K562 (cell line): ENCODE results near the gene ATG12. TPM values are rescaled to one million over a fixed set of nuclear protein-coding genes. Genes with fewer than 3 reads are reported as not detected.

ENCODE experiments used
- C11orf30 ChIP-seq: fragments of 450-650 bp; IDR thresholded peaks from 2 replicates; pipeline ENCODE4 v1.6.1; 2016; ENCODE audit warnings: low read depth, mild to moderate bottlenecking
- CREBBP ChIP-seq: IDR thresholded peaks from one replicate; pipeline ENCODE4 v1.6.1; 2012; ENCODE audit warnings: low read depth, mild to moderate bottlenecking, control low read depth, inconsistent platforms, low read length
- EWSR1 ChIP-seq: fragments of 450-650 bp; IDR thresholded peaks from 2 replicates; pipeline ENCODE4 v1.6.1; 2018; ENCODE audit warnings: borderline replicate concordance, mild to moderate bottlenecking, low read depth, moderate library complexity; ENCODE audit not compliant: partially characterized antibody
- GTF2F1 ChIP-seq: IDR thresholded peaks from 2 replicates; pipeline ENCODE4 v1.6.1; 2011; ENCODE audit warnings: low read depth, low read length, improper control_type of control experiment
- HEY1 ChIP-seq: fragments of 250-450 bp; sonication (Bioruptor Pico); IDR thresholded peaks from 2 replicates; pipeline ENCODE4 v1.5.0; 2020; ENCODE audit warnings: mild to moderate bottlenecking, moderate library complexity, borderline replicate concordance
- ILK ChIP-seq: fragments of 450-650 bp; IDR thresholded peaks from 2 replicates; pipeline ENCODE4 v1.6.1; 2016; ENCODE audit warnings: missing genetic modification characterization, low read depth, mild to moderate bottlenecking, missing compliant biosample characterization, moderate library complexity, borderline replicate concordance
- MEIS2 ChIP-seq: fragments of 450-650 bp; IDR thresholded peaks from 2 replicates; pipeline ENCODE4 v1.6.1; 2014; ENCODE audit warnings: mild to moderate bottlenecking; ENCODE audit not compliant: partially characterized antibody
- PPARD ChIP-seq: fragments of 250-450 bp; sonication (Bioruptor Pico); IDR thresholded peaks from 2 replicates; pipeline ENCODE4 v1.8.0; 2022; ENCODE audit warnings: inconsistent platforms, mild to moderate bottlenecking, moderate library complexity
- RAD21 ChIP-seq, 2 experiments: fragments of 250-450 bp in 1 of 2; fragments of 450-650 bp in 1 of 2; sonication (Bioruptor Pico) in 1 of 2; formaldehyde crosslinking in 1 of 2; IDR thresholded peaks in 1 of 2; conservative IDR thresholded peaks in 1 of 2; 2 replicates each; pipeline versions ENCODE4 v1.4.0 to v1.8.0; 2020 to 2022; ENCODE audit warnings: mild to moderate bottlenecking in 2 of 2, moderate library complexity in 1 of 2
- RNF2 ChIP-seq: sonication (generic); IDR thresholded peaks from 2 replicates; pipeline ENCODE4 v1.6.1; 2016
- SLC30A9 ChIP-seq: fragments of 250-450 bp; sonication (Bioruptor Pico); IDR thresholded peaks from 2 replicates; pipeline ENCODE4 v1.8.0; 2022; ENCODE audit warnings: mild to moderate bottlenecking, moderate library complexity
- SMAD4 ChIP-seq: fragments of 250-450 bp; sonication (Bioruptor Pico); conservative IDR thresholded peaks from 2 replicates; pipeline ENCODE4 v1.8.0; 2021; ENCODE audit warnings: inconsistent platforms, mild to moderate bottlenecking, moderate library complexity
- ZNF282 ChIP-seq: sonication (generic); formaldehyde crosslinking; IDR thresholded peaks from 2 replicates; pipeline ENCODE4 v1.8.1; 2023; ENCODE audit warnings: missing genetic modification reagents
- ZNF3 ChIP-seq: fragments of 250-450 bp; sonication (Bioruptor Pico); IDR thresholded peaks from 2 replicates; pipeline ENCODE4 v1.5.0; 2021; ENCODE audit warnings: mild to moderate bottlenecking, moderate library complexity
- ZNF583 ChIP-seq: fragments of 250-450 bp; sonication (Bioruptor Pico); IDR thresholded peaks from 2 replicates; pipeline ENCODE4 v1.4.0; 2020
- ZNF75A ChIP-seq: fragments of 450-650 bp; formaldehyde crosslinking; IDR thresholded peaks from 2 replicates; pipeline ENCODE4 v1.4.0; 2020; ENCODE audit warnings: mild to moderate bottlenecking
- ZZZ3 ChIP-seq: fragments of 450-650 bp; IDR thresholded peaks from 2 replicates; pipeline ENCODE4 v1.6.1; 2016; ENCODE audit warnings: antibody characterized with exemption, mild to moderate bottlenecking, moderate library complexity
- polyA plus RNA-seq, 8 experiments: library from polyadenylated mRNA; depleted of rRNA in 4 of 8; stranded (reverse) in 5 of 8; unstranded in 3 of 8; fragments of >200 nt; fragmentation: Nextera tagmentation in 2 of 8; fragmentation: Illumina TruSeq in 1 of 8; extraction: Ambion mirVana in 2 of 8; extraction: Trizol in 1 of 8; gene quantifications; 2 replicates each; pipeline versions ENCODE4 v1.2.1 to v1.2.3, GENCODE V29; 2011 to 2014; ENCODE audit warnings: inconsistent platforms in 1 of 8, missing spikeins in 1 of 8
- total RNA-seq, 7 experiments: library from RNA; depleted of rRNA in 6 of 7; stranded (reverse); fragments of >200 nt in 6 of 7; fragmentation: Illumina TruSeq in 2 of 7; extraction: Trizol in 2 of 7; gene quantifications; 2 replicates each; pipeline versions ENCODE4 v1.2.1 to v1.2.3, GENCODE V29; 2011 to 2021; ENCODE audit warnings: low replicate concordance in 1 of 7
- TF ChIP-seq, protein P1 (sequence below), 3 experiments: IDR thresholded peaks in 2 of 3; conservative IDR thresholded peaks in 1 of 3; 2 replicates each; pipeline ENCODE4 v1.5.1; 2011 to 2012; ENCODE audit warnings: low read length in 3 of 3, mild to moderate bottlenecking in 3 of 3, control low read depth in 2 of 3, improper control_type of control experiment in 1 of 3, inconsistent platforms in 1 of 3, low read depth in 1 of 3, mixed read lengths in 1 of 3, moderate library complexity in 1 of 3; ENCODE audit not compliant: insufficient read depth in 2 of 3
- TF ChIP-seq, protein P2 (sequence below): fragments of 450-650 bp; formaldehyde crosslinking; IDR thresholded peaks from 2 replicates; pipeline ENCODE4 v1.4.0; 2022; ENCODE audit warnings: missing genetic modification characterization
- TF ChIP-seq, protein P3 (sequence below): sonication (generic); formaldehyde crosslinking; IDR thresholded peaks from 2 replicates; pipeline ENCODE4 v1.8.1; 2023; ENCODE audit warnings: mild to moderate bottlenecking, missing genetic modification reagents

The ATG12 gene
- total and polyA plus RNA-seq, 9 of the 15 experiments (the other 6 are each of a cell fraction or from before 2014, with no cell fraction given), result 21.6 to 132 (median 61.3) TPM

DNA sequence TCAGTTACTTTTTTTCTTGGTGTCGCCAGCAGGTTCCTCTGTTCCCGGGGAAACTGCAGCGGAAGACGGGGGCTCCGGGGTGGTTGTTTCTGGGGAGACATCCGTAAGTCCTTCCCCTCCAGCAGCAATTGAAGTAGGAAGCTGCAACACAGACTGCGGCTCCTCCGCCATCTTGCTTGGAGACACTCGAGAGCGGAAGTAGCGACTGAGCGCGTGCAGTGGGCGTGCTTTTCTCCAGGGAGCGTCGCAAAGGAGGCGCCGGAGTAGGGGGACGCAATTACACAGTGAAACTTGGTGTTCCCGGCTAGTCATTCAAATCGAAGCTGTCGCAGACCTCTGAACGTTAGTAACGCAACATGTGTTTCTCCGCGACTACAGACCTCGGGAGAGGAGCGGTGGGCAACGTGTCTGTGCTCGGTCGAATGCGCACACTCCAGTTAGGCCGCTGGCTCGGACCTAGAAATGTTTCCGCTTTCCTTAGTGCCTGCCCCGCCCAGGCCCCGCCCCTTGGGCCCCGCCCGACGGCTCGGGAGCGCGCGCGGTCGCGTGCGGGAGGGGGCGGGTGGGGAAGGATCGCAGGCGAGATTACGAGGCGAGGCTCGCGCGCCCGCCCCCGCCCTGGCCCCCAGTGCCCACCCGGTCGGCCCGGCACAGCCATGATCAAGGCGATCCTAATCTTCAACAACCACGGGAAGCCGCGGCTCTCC, at the start of gene ATG12, which contains the start of gene AP3S1 (continued):
- TF ChIP-seq, protein P1, sequence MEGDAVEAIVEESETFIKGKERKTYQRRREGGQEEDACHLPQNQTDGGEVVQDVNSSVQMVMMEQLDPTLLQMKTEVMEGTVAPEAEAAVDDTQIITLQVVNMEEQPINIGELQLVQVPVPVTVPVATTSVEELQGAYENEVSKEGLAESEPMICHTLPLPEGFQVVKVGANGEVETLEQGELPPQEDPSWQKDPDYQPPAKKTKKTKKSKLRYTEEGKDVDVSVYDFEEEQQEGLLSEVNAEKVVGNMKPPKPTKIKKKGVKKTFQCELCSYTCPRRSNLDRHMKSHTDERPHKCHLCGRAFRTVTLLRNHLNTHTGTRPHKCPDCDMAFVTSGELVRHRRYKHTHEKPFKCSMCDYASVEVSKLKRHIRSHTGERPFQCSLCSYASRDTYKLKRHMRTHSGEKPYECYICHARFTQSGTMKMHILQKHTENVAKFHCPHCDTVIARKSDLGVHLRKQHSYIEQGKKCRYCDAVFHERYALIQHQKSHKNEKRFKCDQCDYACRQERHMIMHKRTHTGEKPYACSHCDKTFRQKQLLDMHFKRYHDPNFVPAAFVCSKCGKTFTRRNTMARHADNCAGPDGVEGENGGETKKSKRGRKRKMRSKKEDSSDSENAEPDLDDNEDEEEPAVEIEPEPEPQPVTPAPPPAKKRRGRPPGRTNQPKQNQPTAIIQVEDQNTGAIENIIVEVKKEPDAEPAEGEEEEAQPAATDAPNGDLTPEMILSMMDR (IDR thresholded peaks at IDR 0.05 in 2 of 3, conservative IDR thresholded peaks at IDR 0.05 in 1 of 3; ENCODE audit: insufficient read depth in 2 of 3, low read depth in 1 of 3, low read length in 3 of 3), result no peak
- TF ChIP-seq ZNF75A (CRISPR knock-in tag) (no peak), SLC30A9 (CRISPR knock-in tag) (no peak), ILK (no peak), EWSR1 (no peak), PPARD (CRISPR knock-in tag) (no peak), ZNF583 (CRISPR knock-in tag) (no peak), HEY1 (no peak), RAD21 (CRISPR knock-in tag; conservative IDR thresholded peaks at IDR 0.05 in 1 of 2, IDR thresholded peaks at IDR 0.05 in 1 of 2) (no peak), GTF2F1 (no peak), RNF2 (peak; percentile 76), ZNF282 (CRISPR knock-in tag) (no peak), ZNF3 (CRISPR knock-in tag) (no peak), MEIS2 (no peak), C11orf30 (peak; percentile 69), CREBBP (no peak), SMAD4 (no peak), ZZZ3 (no peak)
- TF ChIP-seq, protein P2, sequence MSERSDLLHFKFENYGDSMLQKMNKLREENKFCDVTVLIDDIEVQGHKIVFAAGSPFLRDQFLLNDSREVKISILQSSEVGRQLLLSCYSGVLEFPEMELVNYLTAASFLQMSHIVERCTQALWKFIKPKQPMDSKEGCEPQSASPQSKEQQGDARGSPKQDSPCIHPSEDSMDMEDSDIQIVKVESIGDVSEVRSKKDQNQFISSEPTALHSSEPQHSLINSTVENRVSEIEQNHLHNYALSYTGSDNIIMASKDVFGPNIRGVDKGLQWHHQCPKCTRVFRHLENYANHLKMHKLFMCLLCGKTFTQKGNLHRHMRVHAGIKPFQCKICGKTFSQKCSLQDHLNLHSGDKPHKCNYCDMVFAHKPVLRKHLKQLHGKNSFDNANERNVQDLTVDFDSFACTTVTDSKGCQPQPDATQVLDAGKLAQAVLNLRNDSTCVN, result 0 out of 2 replicates have a peak, but pooled peaks have one; percentile 18
- TF ChIP-seq, protein P3, sequence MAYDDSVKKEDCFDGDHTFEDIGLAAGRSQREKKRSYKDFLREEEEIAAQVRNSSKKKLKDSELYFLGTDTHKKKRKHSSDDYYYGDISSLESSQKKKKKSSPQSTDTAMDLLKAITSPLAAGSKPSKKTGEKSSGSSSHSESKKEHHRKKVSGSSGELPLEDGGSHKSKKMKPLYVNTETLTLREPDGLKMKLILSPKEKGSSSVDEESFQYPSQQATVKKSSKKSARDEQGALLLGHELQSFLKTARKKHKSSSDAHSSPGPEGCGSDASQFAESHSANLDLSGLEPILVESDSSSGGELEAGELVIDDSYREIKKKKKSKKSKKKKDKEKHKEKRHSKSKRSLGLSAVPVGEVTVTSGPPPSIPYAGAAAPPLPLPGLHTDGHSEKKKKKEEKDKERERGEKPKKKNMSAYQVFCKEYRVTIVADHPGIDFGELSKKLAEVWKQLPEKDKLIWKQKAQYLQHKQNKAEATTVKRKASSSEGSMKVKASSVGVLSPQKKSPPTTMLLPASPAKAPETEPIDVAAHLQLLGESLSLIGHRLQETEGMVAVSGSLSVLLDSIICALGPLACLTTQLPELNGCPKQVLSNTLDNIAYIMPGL, result no peak; the same call in 1 of the 2 replicates
